Keratinocyte (primary cell): ENCODE data around the gene C2orf42. TPM values are rescaled to one million over a fixed set of nuclear protein-coding genes. Genes with fewer than 3 reads are reported as not detected.

Experiments
- DNase-seq: peaks from one replicate; pipeline ENCODE4 v3.0.0-alpha.2; 2011; ENCODE audit warnings: low read depth, missing footprints, low spot score
- FAIRE-seq: peaks from 2 replicates; lab custom pipeline; 2011; peaks lifted over from hg19 to GRCh38; lab: Jason Lieb, UNC
- H2AFZ ChIP-seq: 2 replicates; pipeline ENCODE4 v1.6.0; 2012; ENCODE audit warnings: low read length, control low read depth, inconsistent platforms; ENCODE audit not compliant: control insufficient read depth
- H3K27ac ChIP-seq: 2 replicates; pipeline ENCODE4 v1.5.1; 2011; ENCODE audit warnings: low read length; ENCODE audit not compliant: control insufficient read depth, insufficient read depth
- H3K27me3 ChIP-seq: 3 replicates; pipeline ENCODE4 v1.6.0; 2011; ENCODE audit warnings: low read length; ENCODE audit not compliant: control insufficient read depth, insufficient read depth; ENCODE audit errors: extremely low read depth
- H3K36me3 ChIP-seq, 2 experiments: 2 replicates in 1 of 2; 3 replicates in 1 of 2; pipeline ENCODE4 v1.5.1; 2011; ENCODE audit warnings: low read length in 2 of 2, mild to moderate bottlenecking in 1 of 2; ENCODE audit not compliant: control insufficient read depth in 2 of 2, insufficient read depth in 2 of 2; ENCODE audit errors: extremely low read depth in 1 of 2
- H3K4me1 ChIP-seq: 3 replicates; pipeline ENCODE4 v1.5.1; 2011; ENCODE audit warnings: low read length; ENCODE audit not compliant: control insufficient read depth, insufficient read depth; ENCODE audit errors: extremely low read depth
- H3K4me2 ChIP-seq: 3 replicates; pipeline ENCODE4 v1.6.0; 2011; ENCODE audit warnings: low read depth, low read length; ENCODE audit not compliant: control insufficient read depth, insufficient read depth; ENCODE audit errors: extremely low read depth
- H3K4me3 ChIP-seq, 3 experiments: fragments of 200-600 bp in 1 of 3; sonication (generic) in 1 of 3; 2 replicates in 2 of 3; 3 replicates in 1 of 3; pipeline ENCODE4 v1.5.1; 2011 to 2016; ENCODE audit warnings: low read length in 3 of 3, mild to moderate bottlenecking in 3 of 3, control low read depth in 2 of 3, inconsistent platforms in 1 of 3, low read depth in 1 of 3, mixed read lengths in 1 of 3, mixed run types in 1 of 3, moderate library complexity in 1 of 3; ENCODE audit not compliant: control insufficient read depth in 2 of 3, insufficient read depth in 2 of 3; ENCODE audit errors: extremely low read depth in 1 of 3
- H3K79me2 ChIP-seq: 2 replicates; pipeline ENCODE4 v1.6.0; 2012; ENCODE audit warnings: low read length; ENCODE audit not compliant: control insufficient read depth, insufficient read depth
- H3K9ac ChIP-seq: 3 replicates; pipeline ENCODE4 v1.6.0; 2011; ENCODE audit warnings: low read length; ENCODE audit not compliant: control insufficient read depth, insufficient read depth; ENCODE audit errors: extremely low read depth
- H3K9me1 ChIP-seq: 3 replicates; pipeline ENCODE4 v1.6.0; 2011; ENCODE audit warnings: low read length; ENCODE audit not compliant: control insufficient read depth, insufficient read depth; ENCODE audit errors: extremely low read depth
- H3K9me3 ChIP-seq: 2 replicates; pipeline ENCODE4 v1.5.1; 2012; ENCODE audit warnings: low read depth, low read length; ENCODE audit not compliant: control insufficient read depth
- H4K20me1 ChIP-seq: 3 replicates; pipeline ENCODE4 v1.6.0; 2011; ENCODE audit warnings: low read length; ENCODE audit not compliant: control insufficient read depth, insufficient read depth; ENCODE audit errors: extremely low read depth
- EZH2 ChIP-seq: IDR thresholded peaks from one replicate; pipeline ENCODE4 v1.6.1; 2012; ENCODE audit warnings: inconsistent platforms, mild to moderate bottlenecking, low read length, moderate library complexity
- dilution Hi-C: fragments of 300-500 bp; cut with MboI; formaldehyde crosslinking; loops from one replicate; pipeline ENCODE4 v1.7.0; 2020; ENCODE audit warnings: low sequenced_read_pairs; ENCODE audit not compliant: extremely low pct_ligation_motif_present
- polyA plus RNA-seq, 5 experiments: library from polyadenylated mRNA; depleted of rRNA in 3 of 5; stranded (reverse) in 3 of 5; stranded (forward) in 1 of 5; unstranded in 1 of 5; fragments of >200 nt; gene quantifications; 1 replicate in 1 of 5; 2 replicates in 3 of 5; 3 replicates in 1 of 5; pipeline versions ENCODE4 v1.2.1 to v1.2.3, GENCODE V29; 2011 to 2012; ENCODE audit warnings: missing spikeins in 2 of 5, low read depth in 1 of 5, low replicate concordance in 1 of 5
- TF ChIP-seq, protein P1 (sequence below), 3 experiments: IDR thresholded peaks in 1 of 3; conservative IDR thresholded peaks in 1 of 3; optimal IDR thresholded peaks in 1 of 3; 2 replicates in 2 of 3; 3 replicates in 1 of 3; pipeline versions ENCODE3 to v1.5.1; 2011; ENCODE audit warnings: low read length in 3 of 3, mild to moderate bottlenecking in 3 of 3, moderate library complexity in 2 of 3, control low read depth in 1 of 3, inconsistent platforms in 1 of 3; ENCODE audit not compliant: insufficient read depth in 2 of 3; ENCODE audit errors: extremely low read depth in 1 of 3

The C2orf42 gene
- polyA plus RNA-seq, 1 donor (not counting 4 experiments of a cell fraction or from before 2014, with no cell fraction given), result 9.3 TPM

DNA sequence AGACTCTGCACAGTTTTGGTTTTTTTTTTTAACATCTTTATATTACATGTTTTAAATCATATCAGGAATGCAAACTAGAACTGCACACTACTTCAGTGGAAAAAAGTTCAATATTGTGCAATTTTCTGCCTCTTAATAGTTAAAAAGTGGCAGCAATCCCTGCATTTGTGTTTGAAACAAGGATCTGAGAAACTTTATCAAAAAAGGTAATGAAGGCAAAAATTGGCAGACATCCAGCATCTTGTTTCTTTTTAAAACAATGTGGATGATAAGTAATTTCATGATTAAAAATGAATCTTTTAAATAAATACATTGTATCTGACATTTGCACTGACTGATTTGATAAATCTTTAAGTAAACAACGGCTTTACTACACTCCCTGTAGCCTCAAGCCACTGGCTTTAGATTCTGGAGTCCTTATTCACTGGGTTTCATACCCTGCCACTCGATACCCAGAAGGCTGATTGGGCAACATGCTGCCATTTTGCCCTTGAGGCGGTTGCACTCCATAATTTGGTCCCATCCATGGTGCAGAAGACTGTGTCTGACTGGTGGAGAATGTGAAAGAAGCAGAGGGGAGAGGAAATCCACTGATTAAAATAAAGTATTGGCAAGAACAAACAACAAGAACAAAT lies 21.6 kb upstream of the C2orf42 start:
- FAIRE-seq (no peak), DNase-seq (no peak)
- no peak overlapping the region for H3K4me2 ChIP-seq
- H2AFZ ChIP-seq, result no peak overlapping the region
- H3K27ac ChIP-seq, result no peak overlapping the region
- peaks cover 7 to 8% of the 10 kb centered on the region in 2 experiments for H3K36me3 ChIP-seq
- H3K79me2 ChIP-seq, result no peaks in the 10 kb centered on the region
- no peak overlapping the region for H3K4me3 ChIP-seq
- TF ChIP-seq EZH2, result no peak
- TF ChIP-seq, protein P1, sequence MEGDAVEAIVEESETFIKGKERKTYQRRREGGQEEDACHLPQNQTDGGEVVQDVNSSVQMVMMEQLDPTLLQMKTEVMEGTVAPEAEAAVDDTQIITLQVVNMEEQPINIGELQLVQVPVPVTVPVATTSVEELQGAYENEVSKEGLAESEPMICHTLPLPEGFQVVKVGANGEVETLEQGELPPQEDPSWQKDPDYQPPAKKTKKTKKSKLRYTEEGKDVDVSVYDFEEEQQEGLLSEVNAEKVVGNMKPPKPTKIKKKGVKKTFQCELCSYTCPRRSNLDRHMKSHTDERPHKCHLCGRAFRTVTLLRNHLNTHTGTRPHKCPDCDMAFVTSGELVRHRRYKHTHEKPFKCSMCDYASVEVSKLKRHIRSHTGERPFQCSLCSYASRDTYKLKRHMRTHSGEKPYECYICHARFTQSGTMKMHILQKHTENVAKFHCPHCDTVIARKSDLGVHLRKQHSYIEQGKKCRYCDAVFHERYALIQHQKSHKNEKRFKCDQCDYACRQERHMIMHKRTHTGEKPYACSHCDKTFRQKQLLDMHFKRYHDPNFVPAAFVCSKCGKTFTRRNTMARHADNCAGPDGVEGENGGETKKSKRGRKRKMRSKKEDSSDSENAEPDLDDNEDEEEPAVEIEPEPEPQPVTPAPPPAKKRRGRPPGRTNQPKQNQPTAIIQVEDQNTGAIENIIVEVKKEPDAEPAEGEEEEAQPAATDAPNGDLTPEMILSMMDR (optimal IDR thresholded peaks at IDR 0.05 in 1 of 3, IDR thresholded peaks at IDR 0.05 in 1 of 3, conservative IDR thresholded peaks at IDR 0.05 in 1 of 3; ENCODE audit: extremely low read depth in 1 of 3, insufficient read depth in 2 of 3, low read length in 3 of 3), result no peak
- H3K27me3 ChIP-seq, result no peaks in the 10 kb centered on the region
- no peaks in the 10 kb centered on the region for H3K9me3 ChIP-seq
- no peaks in the 10 kb centered on the region for H3K4me1 ChIP-seq
- no peaks in the 10 kb centered on the region for H3K9me1 ChIP-seq
- no peak overlapping the region for H3K9ac ChIP-seq
- H4K20me1 ChIP-seq, result no peaks in the 10 kb centered on the region
- dilution Hi-C loops, result no loop called here

DNA sequence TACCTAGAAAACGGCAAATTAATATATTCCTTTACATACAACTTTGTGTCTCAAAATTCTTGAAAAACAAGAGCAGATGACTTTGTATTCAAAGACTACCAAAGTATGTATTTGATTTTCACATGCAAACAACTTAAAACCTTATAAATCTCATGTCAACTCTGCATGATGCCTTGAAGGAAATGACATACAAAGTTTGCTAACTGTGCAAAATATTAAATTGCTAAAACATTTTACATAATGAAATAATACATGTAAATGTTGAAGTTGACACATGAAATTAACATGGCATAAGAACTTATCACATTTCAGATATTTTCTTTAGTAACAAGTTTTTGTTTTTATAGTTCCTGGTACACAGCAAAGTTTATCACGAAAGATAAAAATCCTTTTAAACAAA lies 20.8 kb upstream of the C2orf42 start:
- FAIRE-seq, result no peak

More for the DNA sequence above, 20.8 kb upstream of the C2orf42 start:
- Histone ChIP-seq H3K27me3 (no peaks in the 10 kb centered on the region), H3K9me3 (no peaks in the 10 kb centered on the region), H3K36me3 (peaks cover 3 to 7% of the 10 kb centered on the region in 2 experiments), H3K4me1 (no peaks in the 10 kb centered on the region), H4K20me1 (no peaks in the 10 kb centered on the region), H3K27ac (no peak overlapping the region), H2AFZ (no peak overlapping the region), H3K4me3 (no peak overlapping the region), H3K4me2 (no peak overlapping the region), H3K79me2 (no peaks in the 10 kb centered on the region), H3K9me1 (no peaks in the 10 kb centered on the region), H3K9ac (no peak overlapping the region)
- DNase-seq, result no peak
- no peak for TF ChIP-seq EZH2
- TF ChIP-seq, protein P1 (optimal IDR thresholded peaks at IDR 0.05 in 1 of 3, IDR thresholded peaks at IDR 0.05 in 1 of 3, conservative IDR thresholded peaks at IDR 0.05 in 1 of 3; ENCODE audit: extremely low read depth in 1 of 3, insufficient read depth in 2 of 3, low read length in 3 of 3), result no peak
- dilution Hi-C loops, result no loop called here
